T-helper 1 cell treated with Interleukin-12 subunit alpha and Interleukin-12 subunit beta and Interleukin-4 antibody, amounts not matched to agents 30 μg/mL and 1 μg/mL, for 36 hours (primary cell): ENCODE measurements around the gene REXO1.

Experiments
- H3K27ac Mint-ChIP-seq: one replicate; pipeline ENCODE4 v1.8.0; 2021; ENCODE audit warnings: mild to moderate bottlenecking, mixed read lengths
- H3K27me3 Mint-ChIP-seq: one replicate; pipeline ENCODE4 v1.8.0; 2021; ENCODE audit warnings: low read depth, mixed read lengths
- H3K36me3 Mint-ChIP-seq: one replicate; pipeline ENCODE4 v1.8.0; 2021; ENCODE audit warnings: low read depth, mixed read lengths
- H3K4me1 Mint-ChIP-seq: one replicate; pipeline ENCODE4 v1.8.0; 2021; ENCODE audit warnings: low read depth, mixed read lengths
- H3K4me3 Mint-ChIP-seq: one replicate; pipeline ENCODE4 v1.8.0; 2021; ENCODE audit warnings: mild to moderate bottlenecking, moderate library complexity, mixed read lengths
- H3K9me3 Mint-ChIP-seq: one replicate; pipeline ENCODE4 v1.8.0; 2021; ENCODE audit warnings: mixed read lengths

Gene REXO1

GRCh38 chr19:1871140-1871597, 22.9 kb upstream of the REXO1 start:
- no peak overlapping the region for H3K27ac Mint-ChIP-seq
- no peaks in the 10 kb centered on the region for H3K27me3 Mint-ChIP-seq
- H3K36me3 Mint-ChIP-seq: peaks cover 21% of the 10 kb centered on the region
- H3K9me3 Mint-ChIP-seq: no peaks in the 10 kb centered on the region
- H3K4me3 Mint-ChIP-seq: no peak overlapping the region
- peaks cover 26% of the 10 kb centered on the region for H3K4me1 Mint-ChIP-seq

- peak overlapping the region; percentile 52 for H3K27ac Mint-ChIP-seq
- H3K4me1 Mint-ChIP-seq: peaks cover 15% of the 10 kb centered on the region
- H3K27me3 Mint-ChIP-seq: no peaks in the 10 kb centered on the region
- no peaks in the 10 kb centered on the region for H3K9me3 Mint-ChIP-seq
- H3K36me3 Mint-ChIP-seq: peaks cover 8% of the 10 kb centered on the region
- no peak overlapping the region for H3K4me3 Mint-ChIP-seq
Observed at GRCh38 chr19:1868971-1869370, 20.7 kb upstream of the REXO1 start.

- Mint-ChIP-seq H3K27ac (no peak overlapping the region), H3K4me1 (peaks cover 14% of the 10 kb centered on the region), H3K36me3 (peaks cover 6% of the 10 kb centered on the region), H3K9me3 (no peaks in the 10 kb centered on the region), H3K4me3 (no peak overlapping the region), H3K27me3 (no peaks in the 10 kb centered on the region)
Observed at GRCh38 chr19:1867349-1867724, 19.1 kb upstream of the REXO1 start.

GRCh38 chr19:1866693-1867348, 18.5 kb upstream of the REXO1 start:
- Mint-ChIP-seq H3K27me3 (no peaks in the 10 kb centered on the region), H3K4me1 (peaks cover 14% of the 10 kb centered on the region), H3K27ac (no peak overlapping the region), H3K9me3 (no peaks in the 10 kb centered on the region), H3K4me3 (no peak overlapping the region), H3K36me3 (peaks cover 6% of the 10 kb centered on the region)

DNA sequence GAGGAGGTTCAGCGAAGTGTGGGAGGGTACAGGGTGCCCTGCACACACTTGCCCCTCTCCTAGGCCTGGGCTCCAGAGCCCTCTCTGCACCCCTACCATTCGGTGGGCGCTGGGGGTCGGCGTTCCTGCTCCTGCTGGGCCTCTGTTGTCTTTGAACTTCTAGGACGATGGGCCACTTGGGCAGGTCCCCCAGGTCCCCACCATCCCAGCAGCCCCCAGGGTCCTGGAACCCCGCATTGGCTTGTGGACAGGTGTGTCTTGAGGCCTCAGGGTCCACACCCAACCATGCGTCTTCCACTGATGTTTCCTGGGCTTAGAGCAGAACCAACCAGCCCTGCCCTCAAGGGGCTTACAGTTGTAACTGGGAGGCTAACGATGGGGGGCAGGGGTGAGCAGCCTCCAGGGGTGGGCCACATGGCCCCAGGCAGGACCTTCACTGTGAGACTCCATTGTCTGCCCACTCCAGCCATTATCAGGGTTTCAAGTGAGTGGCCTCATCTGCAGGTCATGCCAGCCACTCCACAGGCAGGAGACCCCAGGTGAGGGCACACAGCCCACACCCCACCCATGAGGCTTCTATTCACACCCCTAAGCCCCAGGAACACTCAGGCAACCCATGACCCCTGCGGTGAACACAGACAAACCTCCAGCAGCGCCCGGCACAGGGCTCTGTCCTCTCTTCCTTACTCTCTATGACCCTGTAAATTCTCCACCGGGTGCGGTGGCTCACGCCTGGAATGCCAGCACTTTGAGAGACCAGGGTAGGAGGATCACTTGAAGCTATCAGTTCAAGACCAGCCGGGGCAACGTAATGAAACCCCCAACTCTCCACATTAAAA, 17.1 kb upstream of the REXO1 start:
- Mint-ChIP-seq H3K4me1 (peaks cover 22% of the 10 kb centered on the region), H3K27ac (peak overlapping the region; percentile 45), H3K27me3 (no peaks in the 10 kb centered on the region), H3K9me3 (no peaks in the 10 kb centered on the region), H3K4me3 (peak overlapping the region; percentile 67), H3K36me3 (peaks cover 3% of the 10 kb centered on the region)

- Mint-ChIP-seq H3K27me3 (no peaks in the 10 kb centered on the region), H3K4me3 (peak overlapping the region; percentile 68), H3K4me1 (peaks cover 21% of the 10 kb centered on the region), H3K27ac (peak overlapping the region; percentile 69), H3K36me3 (peaks cover 3% of the 10 kb centered on the region), H3K9me3 (no peaks in the 10 kb centered on the region)
Observed at GRCh38 chr19:1864480-1865171, 16.3 kb upstream of the REXO1 start.

GRCh38 chr19:1863638-1864479, 15.6 kb upstream of the REXO1 start:
- peak overlapping the region; percentile 69 for H3K27ac Mint-ChIP-seq
- H3K36me3 Mint-ChIP-seq: peaks cover 3% of the 10 kb centered on the region
- peak overlapping the region; percentile 68 for H3K4me3 Mint-ChIP-seq
- no peaks in the 10 kb centered on the region for H3K9me3 Mint-ChIP-seq
- H3K4me1 Mint-ChIP-seq: peaks cover 22% of the 10 kb centered on the region
- no peaks in the 10 kb centered on the region for H3K27me3 Mint-ChIP-seq

DNA sequence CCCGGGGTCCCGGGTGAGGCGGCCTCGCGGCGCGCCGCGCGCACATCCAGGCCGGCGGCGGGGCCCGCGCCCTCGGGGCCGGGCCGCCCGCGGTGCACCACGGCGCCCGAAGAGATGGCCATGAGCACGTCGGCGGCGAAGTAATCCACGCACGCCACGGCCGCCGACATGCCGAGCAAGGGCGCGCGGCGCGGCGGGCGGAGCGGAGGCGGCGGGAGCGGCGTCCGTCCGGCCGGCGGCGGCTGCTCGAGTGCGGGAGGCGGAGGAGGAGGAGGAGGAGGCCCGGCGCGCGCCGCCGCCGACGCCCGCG, 15.0 kb upstream of the REXO1 start, which contains the start of gene KLF16:
Gene KLF16 (minus strand): TSS at position 252 of the 310 bp plus-strand sequence. CDS start 82 bp downstream, at position 170.
- H3K9me3 Mint-ChIP-seq: no peaks in the 10 kb centered on the region
- peaks cover 19% of the 10 kb centered on the region for H3K4me1 Mint-ChIP-seq

GRCh38 chr19:1862424-1863327, 14.4 kb upstream of the REXO1 start:
- Mint-ChIP-seq H3K9me3 (no peaks in the 10 kb centered on the region), H3K4me1 (peaks cover 15% of the 10 kb centered on the region), H3K27ac (peak overlapping the region; percentile 93), H3K36me3 (peaks cover 3% of the 10 kb centered on the region), H3K4me3 (peak overlapping the region; percentile 93), H3K27me3 (no peaks in the 10 kb centered on the region)

More for the DNA sequence above, 15.0 kb upstream of the REXO1 start, which contains the start of gene KLF16:
- no peaks in the 10 kb centered on the region for H3K27me3 Mint-ChIP-seq
- peaks cover 3% of the 10 kb centered on the region for H3K36me3 Mint-ChIP-seq
- H3K27ac Mint-ChIP-seq: peak within 1 kb of the TSS; percentile 93
- H3K4me3 Mint-ChIP-seq: peak within 1 kb of the TSS; percentile 93

DNA sequence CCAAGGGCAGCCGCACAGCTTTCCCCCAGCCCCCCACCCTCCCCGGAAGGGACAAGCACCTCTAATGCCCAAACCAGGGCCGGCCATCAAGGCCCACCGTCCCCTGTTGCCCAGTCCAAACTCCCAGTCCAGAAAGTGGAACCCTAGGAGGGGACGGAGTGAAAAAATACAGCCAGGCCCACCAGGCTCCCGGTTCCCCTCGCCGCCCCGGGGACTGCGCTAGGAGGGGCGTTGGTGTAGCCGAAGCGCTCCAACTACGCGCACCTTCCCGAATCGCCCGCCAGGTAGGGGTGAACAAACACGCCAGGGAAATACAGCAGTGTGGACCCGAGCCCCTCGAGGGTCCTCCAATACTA, 13.8 kb upstream of the REXO1 start:
- peaks cover 15% of the 10 kb centered on the region for H3K4me1 Mint-ChIP-seq
- H3K36me3 Mint-ChIP-seq: peaks cover 3% of the 10 kb centered on the region
- no peaks in the 10 kb centered on the region for H3K9me3 Mint-ChIP-seq
- H3K27me3 Mint-ChIP-seq: no peaks in the 10 kb centered on the region
- H3K4me3 Mint-ChIP-seq: peak overlapping the region; percentile 93
- H3K27ac Mint-ChIP-seq: peak overlapping the region; percentile 93

DNA sequence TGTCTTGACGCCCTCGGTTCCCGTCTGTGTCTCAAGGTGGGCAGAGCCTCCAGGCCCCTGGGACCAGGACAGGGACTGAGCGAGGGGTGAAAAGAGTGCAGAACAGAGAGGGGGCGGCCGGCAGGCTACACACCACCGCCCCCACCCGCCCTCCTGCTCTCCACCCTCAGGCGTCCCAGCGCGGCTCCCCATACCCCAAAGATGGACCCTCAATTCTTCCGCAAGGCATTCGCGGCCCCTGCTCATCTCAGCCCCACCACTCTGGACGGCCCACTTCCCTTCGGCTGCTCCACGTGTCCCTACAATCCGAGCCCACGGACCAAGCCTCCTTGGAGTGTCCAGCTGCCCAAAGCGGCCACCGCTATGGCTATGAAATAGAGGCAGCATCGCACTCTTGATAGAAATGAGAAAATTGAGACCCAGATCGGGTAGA, 13.3 kb upstream of the REXO1 start:
- Mint-ChIP-seq H3K27me3 (no peaks in the 10 kb centered on the region), H3K4me1 (peaks cover 15% of the 10 kb centered on the region)

DNA sequence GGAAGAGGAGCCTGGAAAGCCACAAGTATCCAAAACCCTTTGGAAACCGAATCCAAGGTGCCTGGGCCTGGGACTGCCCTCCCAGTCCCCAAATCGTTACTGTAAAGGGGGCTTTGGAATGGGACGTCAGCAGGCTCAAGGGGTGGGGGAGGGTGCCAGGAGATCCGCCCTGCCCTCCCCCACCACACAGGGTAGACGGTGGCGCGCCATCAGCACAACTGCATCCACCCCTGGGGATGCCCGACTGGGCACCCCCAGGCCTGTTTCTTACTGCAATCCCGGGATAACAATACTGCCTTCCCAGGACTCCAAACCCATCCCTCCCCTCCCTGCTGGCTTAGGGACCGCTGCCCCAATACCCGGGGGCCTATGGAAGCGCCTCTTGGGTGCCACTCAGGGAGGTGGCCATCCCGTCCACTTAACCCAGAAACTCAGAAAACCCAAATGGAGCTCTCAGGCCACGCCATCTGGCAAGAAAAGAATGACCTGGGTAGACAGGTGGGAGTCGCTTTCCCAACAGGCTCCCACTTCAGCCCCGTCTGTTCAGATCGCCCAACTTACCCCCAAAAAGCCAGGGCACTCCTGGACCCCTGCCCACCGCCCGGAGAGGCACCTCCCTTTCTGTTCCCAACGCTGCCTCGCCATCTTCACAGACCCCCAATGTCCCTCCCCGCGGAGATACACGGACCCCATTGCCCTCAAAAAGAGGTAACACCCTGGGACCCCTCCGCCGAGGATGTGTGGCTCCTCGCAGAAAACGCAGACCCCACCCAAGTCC, 12.7 kb upstream of the REXO1 start:
- Mint-ChIP-seq H3K27me3 (no peaks in the 10 kb centered on the region), H3K4me3 (peak overlapping the region; percentile 93), H3K4me1 (peaks cover 18% of the 10 kb centered on the region), H3K36me3 (no peaks in the 10 kb centered on the region), H3K27ac (no peak overlapping the region), H3K9me3 (no peaks in the 10 kb centered on the region)

More for the DNA sequence above, 13.3 kb upstream of the REXO1 start:
- H3K36me3 Mint-ChIP-seq: no peaks in the 10 kb centered on the region
- peak overlapping the region; percentile 93 for H3K27ac Mint-ChIP-seq
- H3K9me3 Mint-ChIP-seq: no peaks in the 10 kb centered on the region
- peak overlapping the region; percentile 93 for H3K4me3 Mint-ChIP-seq
